Activated naive CD8-positive, alpha-beta T cell treated with anti-CD3 and anti-CD28 coated beads, Interleukin-2, amount 50 U/mL, for 16 hours (primary cell): ENCODE data around the gene HDGF.

Experiments used
- DNase-seq: peaks from one replicate; pipeline ENCODE4 v3.0.0-alpha.2; 2020; ENCODE audit warnings: low read depth, low spot score

Gene HDGF

DNA sequence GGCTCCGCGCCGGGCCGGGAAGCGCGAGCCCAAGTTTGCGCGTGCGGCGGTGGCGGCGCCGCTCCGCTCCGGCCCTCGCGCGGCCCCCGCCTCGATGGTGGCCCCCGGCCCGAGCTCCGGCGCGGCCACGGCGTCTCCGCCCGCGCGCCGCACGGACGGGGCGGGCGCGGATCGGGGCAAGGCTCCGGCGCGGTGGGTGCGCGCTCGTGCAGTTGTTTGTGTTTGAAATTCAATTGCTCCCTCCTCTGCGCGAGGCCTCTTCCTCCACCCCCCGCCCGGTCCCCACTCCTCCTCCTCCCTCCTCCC, at the start of gene HDGF:
Gene HDGF (minus strand): TSS at position 225 of the 306 bp plus-strand sequence. CDS start 246 bp downstream, outside the sequence.
- DNase-seq = no peak

DNA sequence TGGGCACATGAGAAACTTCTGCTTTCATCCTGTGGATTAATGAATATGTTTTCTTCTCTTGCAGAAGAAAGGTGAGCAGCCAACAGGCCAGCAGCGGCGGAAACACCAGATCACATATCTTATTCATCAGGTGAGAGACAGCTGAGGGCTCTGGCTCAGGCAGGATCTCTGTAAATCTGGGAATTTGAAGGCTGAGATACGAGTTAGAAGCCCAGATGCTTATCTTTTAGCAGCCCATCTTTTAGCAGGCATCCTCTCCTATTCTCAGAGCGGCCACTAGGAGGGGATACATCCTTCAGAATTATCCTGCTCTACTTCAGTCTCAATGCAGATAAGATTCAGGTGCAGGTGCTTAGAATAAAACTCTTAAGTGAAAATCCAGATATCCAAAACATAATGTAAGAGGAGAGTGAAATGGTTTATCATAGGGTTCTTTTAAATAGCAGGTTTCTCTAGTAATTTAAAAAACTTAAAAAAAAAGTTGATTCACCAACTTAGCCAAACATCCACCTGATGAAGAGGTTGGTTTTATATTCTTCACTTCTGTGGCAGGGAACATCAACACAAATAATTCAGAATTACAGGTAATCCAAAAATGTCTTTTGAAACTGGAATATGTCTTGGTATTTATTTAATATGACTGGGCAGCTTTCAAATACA, 45.9 kb upstream of the HDGF start:
- no peak for DNase-seq

GRCh38 chr1:156796340-156797097, 45.0 kb upstream of the HDGF start:
- no peak for DNase-seq

DNA sequence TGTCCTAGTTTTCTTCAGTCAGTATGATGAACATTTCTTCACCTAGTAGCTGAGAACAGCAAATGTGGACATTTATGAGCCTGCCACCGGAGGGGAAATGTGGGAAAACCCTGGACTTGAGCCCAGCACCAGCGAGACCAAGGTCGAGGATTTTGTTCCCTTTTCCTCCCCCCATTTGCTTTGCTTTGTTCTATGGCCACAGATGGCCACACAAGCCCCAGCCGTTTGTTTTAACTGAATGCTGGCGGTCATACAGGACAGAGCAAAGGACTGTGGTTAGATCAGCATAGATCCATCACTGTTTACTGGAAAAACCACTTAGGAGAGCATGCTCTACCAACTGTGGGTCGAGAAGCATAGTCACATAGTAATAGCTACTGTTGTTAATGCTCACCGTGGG, 44.3 kb upstream of the HDGF start:
- no peak for DNase-seq

GRCh38 chr1:156795374-156795733, 43.9 kb upstream of the HDGF start:
- no peak for DNase-seq

DNA sequence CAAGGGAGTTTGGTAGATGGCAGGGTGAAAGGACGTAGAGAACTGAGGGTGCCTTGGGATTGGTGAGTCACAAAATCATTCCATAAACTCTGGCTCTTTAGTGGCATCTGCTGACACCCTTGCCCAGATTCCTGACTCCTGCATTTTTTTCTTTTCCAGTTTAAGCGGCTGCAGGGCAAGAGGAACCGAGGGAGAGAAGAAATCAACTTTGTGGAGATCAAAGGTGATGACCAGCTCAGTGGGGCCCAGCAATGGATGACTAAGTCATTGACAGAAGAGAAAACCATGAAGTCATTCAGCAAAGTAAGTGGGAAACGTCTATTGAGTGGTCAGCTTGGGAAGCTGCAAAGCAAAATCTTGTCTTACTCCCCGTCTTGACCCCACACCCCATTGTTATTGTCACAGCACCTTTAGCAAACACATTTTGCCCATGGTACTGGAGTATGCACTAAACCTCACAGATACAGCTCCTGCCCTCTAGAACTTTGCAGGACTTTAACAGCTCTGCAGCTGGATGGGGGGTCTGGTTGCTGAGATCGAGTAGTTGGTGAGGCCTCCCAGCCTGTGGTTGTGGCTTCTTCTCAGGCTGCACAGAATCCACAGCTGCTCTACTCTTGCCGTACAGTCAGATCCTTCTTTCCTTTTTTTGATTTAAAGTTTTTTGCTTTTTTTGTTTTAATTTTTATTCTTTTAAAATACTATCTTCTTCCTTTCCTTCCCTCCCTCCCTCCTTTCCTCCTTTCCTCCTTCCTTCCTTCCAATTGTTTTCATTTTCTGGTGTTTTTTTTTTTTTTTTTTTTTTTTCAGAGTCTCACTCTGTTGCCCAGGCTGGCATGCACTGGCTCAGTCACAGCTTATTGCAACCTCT, 43.3 kb upstream of the HDGF start:
- DNase-seq = no peak

GRCh38 chr1:156789621-156790318, 38.3 kb upstream of the HDGF start:
- no peak for DNase-seq

- no peak for DNase-seq
Measured at GRCh38 chr1:156788136-156788535, 36.7 kb upstream of the HDGF start.

DNA sequence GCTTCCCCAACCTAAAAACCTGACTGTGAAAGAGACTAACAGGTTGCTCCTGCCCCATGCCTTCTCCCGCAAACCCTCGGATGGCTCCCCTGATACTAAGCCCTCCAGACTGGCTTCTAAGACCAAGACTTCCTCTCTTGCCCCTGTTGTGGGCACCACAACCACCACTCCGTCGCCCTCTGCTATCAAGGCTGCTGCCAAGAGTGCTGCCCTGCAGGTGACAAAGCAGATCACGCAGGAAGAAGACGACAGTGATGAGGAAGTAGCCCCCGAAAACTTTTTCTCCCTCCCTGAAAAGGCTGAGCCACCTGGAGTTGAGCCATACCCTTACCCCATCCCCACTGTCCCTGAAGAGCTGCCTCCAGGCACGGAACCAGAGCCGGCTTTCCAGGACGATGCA, 35.2 kb upstream of the HDGF start:
- no peak for DNase-seq

- no peak for DNase-seq
Measured at GRCh38 chr1:156785458-156785857, 34.0 kb upstream of the HDGF start.

- DNase-seq = no peak
Measured at GRCh38 chr1:156781585-156782186, 30.2 kb upstream of the HDGF start.

DNA sequence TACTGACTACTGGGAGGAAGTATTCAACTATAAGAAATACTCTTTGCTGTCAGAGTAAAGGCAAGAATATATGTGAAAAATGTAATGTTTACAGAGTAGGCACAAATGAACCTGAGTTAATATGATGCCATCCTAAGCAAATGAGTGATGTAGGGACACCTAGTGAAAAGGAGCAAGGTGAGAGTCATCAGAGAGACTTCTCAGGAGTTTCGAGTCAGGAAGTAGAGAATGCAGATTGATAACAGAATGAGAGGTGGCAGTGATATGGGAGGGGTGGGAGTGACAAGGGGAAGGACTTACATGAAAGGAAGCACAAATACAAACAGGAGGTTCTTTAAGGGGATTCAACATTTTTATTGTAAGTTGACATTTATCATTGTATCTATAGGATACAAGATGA, 26.1 kb upstream of the HDGF start:
- DNase-seq = no peak

- no peak for DNase-seq
Measured at GRCh38 chr1:156776942-156777341, 25.5 kb upstream of the HDGF start.

DNA sequence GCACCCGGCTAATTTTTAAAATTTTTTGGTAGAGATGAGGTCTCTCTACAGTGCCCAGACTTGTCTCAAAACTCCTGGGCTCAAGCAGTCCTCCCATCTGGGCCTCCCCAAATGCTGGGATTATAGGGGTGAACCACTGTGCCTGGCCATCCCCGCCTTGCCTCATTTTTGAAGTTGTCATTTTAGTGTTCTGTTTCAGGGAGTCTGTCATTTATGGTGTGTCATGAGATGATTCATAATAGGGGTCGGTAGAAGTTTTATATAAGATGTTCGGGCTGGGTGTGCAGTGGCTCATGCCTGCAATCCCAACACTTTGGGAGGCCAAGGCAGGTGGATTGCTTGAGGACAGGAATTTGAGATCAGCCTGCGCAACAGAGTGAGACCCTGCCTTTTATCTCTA, 24.3 kb upstream of the HDGF start:
- DNase-seq = no peak

GRCh38 chr1:156773607-156774006, 22.1 kb upstream of the HDGF start:
- no peak for DNase-seq

DNA sequence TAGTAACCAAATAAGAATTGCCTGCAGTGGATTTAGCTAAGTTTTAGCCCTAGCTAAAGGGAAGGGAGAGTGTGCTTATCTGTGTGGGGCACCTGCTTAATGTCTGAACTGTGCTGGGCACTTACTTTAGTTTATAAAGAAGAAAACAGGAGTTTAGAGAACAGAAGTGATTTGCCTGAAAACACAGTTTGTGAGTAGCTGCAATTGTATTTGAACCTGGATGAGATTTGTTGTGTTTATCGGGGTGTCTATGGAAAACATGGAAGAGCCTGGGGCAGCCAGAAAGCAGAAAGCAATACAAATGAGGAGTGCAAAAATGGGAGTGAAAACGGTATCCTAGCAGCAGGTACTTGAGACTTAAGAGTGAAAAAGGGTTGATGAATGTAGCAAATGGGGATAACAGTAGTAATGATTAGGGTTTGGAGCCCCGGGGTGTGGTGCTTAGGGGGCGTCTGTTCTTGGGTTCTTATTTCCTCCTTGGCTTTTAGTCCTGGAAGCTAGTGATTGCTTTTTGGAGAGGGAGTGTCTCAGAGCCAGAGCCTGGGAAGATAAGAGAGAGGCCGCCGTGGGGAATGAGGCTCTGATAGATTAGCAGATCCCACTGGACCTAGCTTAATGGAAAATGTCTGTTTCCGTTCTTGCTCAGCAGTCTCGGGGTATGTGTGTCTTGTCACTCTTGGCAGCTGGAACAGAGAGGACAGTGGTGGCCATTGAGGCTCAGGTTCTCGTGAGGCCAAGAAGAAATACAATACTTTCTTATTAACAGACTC, 21.4 kb upstream of the HDGF start:
- no peak for DNase-seq

DNA sequence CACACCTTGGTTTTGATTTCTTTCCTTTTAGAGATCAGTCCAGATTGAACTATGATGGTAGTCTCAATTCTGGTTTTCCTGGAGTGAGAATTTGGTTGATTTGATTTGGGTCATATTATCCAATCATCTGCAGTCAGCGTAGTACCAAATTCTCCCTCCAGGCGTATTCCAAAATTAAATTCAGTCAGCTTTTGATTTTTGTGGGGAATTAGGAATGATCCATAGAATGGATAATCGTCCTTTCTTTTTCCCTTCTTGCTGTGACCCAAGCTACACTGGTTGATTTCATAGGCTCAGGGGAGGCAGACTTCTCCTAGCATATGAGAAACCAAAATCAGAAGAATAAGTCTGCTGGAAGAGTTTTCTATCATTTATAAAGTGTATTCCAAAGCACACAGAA, 20.7 kb upstream of the HDGF start:
- DNase-seq = no peak

DNA sequence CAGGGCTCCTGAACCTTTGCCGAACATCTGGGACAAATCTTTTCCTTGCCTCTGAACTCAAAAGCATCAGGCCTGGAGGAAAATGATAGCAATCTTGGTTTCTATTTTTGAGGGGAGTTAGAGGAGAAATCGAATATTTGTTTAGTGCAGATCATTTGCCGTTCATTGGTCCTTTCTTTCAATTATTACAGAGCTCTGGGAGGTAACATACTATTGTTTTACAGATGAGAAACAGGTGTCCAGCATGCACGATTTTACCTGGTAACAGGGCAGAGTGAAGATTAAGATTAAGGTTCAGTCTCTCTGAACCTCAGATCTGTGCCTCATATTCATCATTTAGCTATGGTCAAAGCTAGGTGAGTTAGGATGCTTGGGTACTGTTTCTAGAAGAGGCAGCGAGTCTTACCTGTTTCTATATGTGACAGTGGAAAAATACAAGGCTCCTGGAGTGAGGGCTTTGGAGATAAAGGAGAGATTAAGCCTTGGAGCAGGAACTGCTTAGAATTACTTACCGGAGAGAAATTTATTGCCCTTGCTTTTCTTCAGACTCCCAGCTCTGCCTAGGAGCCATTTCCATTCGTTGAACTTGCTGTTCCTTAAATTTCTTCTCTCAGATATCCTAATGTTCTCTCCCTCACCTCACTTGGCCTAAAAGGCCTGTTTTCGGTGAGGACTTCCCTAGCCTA, 17.3 kb upstream of the HDGF start:
- DNase-seq = no peak

DNA sequence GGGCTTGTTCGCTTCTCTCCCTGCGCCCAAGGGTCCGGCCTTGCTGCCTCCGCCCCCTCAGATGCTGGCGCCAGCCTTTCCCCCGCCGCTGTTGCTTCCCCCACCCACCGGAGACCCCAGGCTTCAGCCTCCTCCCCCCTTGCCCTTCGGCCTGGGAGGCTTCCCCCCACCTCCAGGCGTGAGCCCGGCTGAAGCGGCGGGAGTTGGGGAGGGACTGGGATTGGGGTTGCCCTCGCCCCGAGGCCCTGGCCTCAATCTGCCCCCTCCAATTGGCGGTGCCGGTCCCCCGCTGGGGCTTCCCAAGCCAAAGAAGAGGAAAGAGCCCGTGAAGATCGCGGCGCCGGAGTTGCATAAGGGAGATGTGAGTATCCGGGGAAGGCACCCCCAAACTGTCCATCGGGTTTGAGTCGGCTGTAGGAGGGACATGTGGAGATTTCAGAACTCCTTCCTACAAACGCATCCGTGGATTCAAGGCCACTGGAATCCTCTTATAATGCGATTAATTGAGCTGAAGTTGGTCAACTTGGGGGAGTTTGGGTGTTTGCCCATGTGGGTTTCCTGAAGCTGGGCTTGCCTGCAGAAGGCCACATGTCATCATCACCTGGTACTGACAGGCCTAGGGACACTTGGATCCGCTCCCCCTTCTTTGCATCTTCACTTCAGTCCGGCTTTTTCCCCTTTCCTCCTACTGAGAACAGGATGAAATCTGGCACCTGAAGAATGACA, 16.6 kb upstream of the HDGF start:
- DNase-seq = peak; percentile 12
